ENCODE measurements around the gene TBC1D5. TPM values are rescaled to one million over a fixed set of nuclear protein-coding genes. Genes with fewer than 3 reads are reported as not detected.
A peak's percentile ranks its signal among the peaks of the same experiment; 100 is the strongest.

The TBC1D5 gene
- total and polyA plus RNA-seq, 2 experiments from 2014 or later = 31.0 to 69.9 TPM

DNA sequence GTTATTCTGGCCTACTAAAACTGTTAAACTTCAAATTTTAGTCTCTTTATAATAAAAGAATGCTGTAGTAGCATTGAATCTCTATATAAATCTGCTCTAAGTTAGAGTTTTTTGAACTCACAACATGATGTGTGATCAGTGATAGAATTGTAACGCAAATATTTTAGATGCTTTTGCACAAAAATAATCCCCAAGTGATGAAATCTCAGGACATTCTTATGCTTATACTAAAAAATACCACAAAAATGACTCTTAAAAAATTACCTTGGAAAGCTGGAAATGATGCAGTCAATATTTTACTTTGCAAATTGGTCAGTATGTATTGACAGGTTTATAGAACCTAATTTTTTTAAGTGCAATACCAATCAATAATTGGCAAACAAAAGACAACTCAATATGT, 375.3 kb downstream of the TBC1D5 start:
- DNase-seq = peak; percentile 2
- H3K27ac ChIP-seq = no peak overlapping the region
- H3K4me3 ChIP-seq = no peak overlapping the region
- H3K4me1 ChIP-seq (ENCODE audit: insufficient read depth) = 0 out of 2 replicates have a peak, but pooled peaks cover 7% of the 10 kb centered on the region
- H3K36me3 ChIP-seq (ENCODE audit: low read depth) = no peaks in the 10 kb centered on the region
- no peak overlapping the region for H2AFZ ChIP-seq
- no peak overlapping the region for H3K9ac ChIP-seq
- no peak overlapping the region for H3K4me2 ChIP-seq (ENCODE audit: unreplicated experiment)
- in situ Hi-C loops (cut with MboI) = no loop called here
- no peaks in the 10 kb centered on the region for H3K27me3 ChIP-seq (replicated peaks; ENCODE audit: insufficient read depth)
- WGBS, 2 experiments (ENCODE audit: low coverage in 1 of 2, low lambda C conversion rate in 2 of 2, missing lambda C conversion rate in 2 of 2) = 98 to 100% methylated on average over 1 of the region's 1 CpG
- no peaks in the 10 kb centered on the region for H3K79me2 ChIP-seq (ENCODE audit: insufficient read depth)
- no peaks in the 10 kb centered on the region for H3F3A ChIP-seq (ENCODE audit: insufficient read depth)
- no peaks in the 10 kb centered on the region for H3K9me2 ChIP-seq (ENCODE audit: insufficient read depth)
- TF ChIP-seq EZH2 (IDR thresholded peaks at IDR 0.05; ENCODE audit: insufficient read depth, poor library complexity, severe bottlenecking) = no peak
- no peak for TF ChIP-seq EZH2phosphoT487 (IDR thresholded peaks at IDR 0.05; ENCODE audit: insufficient read depth, low read depth)
- H3K9me3 ChIP-seq (ENCODE audit: low read depth) = no peaks in the 10 kb centered on the region
- no peaks in the 10 kb centered on the region for H4K20me1 ChIP-seq (ENCODE audit: insufficient read depth)

DNA sequence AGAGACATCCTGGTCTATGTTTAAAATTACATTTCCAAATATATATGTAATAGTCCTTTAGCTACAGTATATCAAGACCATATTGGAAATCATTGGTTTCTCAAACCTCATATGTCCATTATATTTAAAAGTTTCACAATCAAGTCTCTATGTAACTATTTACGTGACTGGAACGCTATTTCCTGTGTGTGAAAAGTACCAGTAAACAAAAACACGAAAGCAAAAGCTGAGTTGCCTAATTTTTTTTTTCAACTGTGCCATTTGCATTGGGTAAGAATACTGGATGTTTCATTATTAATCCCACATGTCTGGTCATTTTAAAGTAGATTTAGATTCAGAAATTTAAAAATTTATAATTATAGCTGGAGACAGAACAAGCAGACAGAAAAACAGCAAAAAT, 381.4 kb downstream of the TBC1D5 start:
- no peaks in the 10 kb centered on the region for H3K27me3 ChIP-seq (replicated peaks; ENCODE audit: insufficient read depth)
- no peak overlapping the region for H3K9ac ChIP-seq
- H3K4me2 ChIP-seq (ENCODE audit: unreplicated experiment) = no peak overlapping the region
- H3K9me3 ChIP-seq (ENCODE audit: low read depth) = no peaks in the 10 kb centered on the region
- peak; percentile 30 for DNase-seq
- no peaks in the 10 kb centered on the region for H4K20me1 ChIP-seq (ENCODE audit: insufficient read depth)
- no peak for TF ChIP-seq EZH2phosphoT487 (IDR thresholded peaks at IDR 0.05; ENCODE audit: insufficient read depth, low read depth)
- no peak for TF ChIP-seq EZH2 (IDR thresholded peaks at IDR 0.05; ENCODE audit: insufficient read depth, poor library complexity, severe bottlenecking)
- no peak overlapping the region for H2AFZ ChIP-seq
- no peaks in the 10 kb centered on the region for H3K79me2 ChIP-seq (ENCODE audit: insufficient read depth)
- in situ Hi-C loops (cut with MboI) = no loop called here
- WGBS, 2 experiments (ENCODE audit: low coverage in 1 of 2, low lambda C conversion rate in 2 of 2, missing lambda C conversion rate in 2 of 2) = 47 to 53% methylated on average over 3 of the region's 3 CpGs
- H3K36me3 ChIP-seq (ENCODE audit: low read depth) = no peaks in the 10 kb centered on the region
- no peaks in the 10 kb centered on the region for H3F3A ChIP-seq (ENCODE audit: insufficient read depth)
- H3K4me3 ChIP-seq = no peak overlapping the region
- peaks cover 8% of the 10 kb centered on the region; the same call in 1 of the 2 replicates for H3K4me1 ChIP-seq (ENCODE audit: insufficient read depth)
- no peaks in the 10 kb centered on the region for H3K9me2 ChIP-seq (ENCODE audit: insufficient read depth)
- H3K27ac ChIP-seq = no peak overlapping the region

- no peak overlapping the region for H3K9ac ChIP-seq
- no peak for DNase-seq
- H3K9me2 ChIP-seq (ENCODE audit: insufficient read depth) = no peaks in the 10 kb centered on the region
- no peak overlapping the region for H2AFZ ChIP-seq
- no peaks in the 10 kb centered on the region for H3K36me3 ChIP-seq (ENCODE audit: low read depth)
- peaks cover 6% of the 10 kb centered on the region; the same call in 1 of the 2 replicates for H3F3A ChIP-seq (ENCODE audit: insufficient read depth)
- TF ChIP-seq EZH2 (IDR thresholded peaks at IDR 0.05; ENCODE audit: insufficient read depth, poor library complexity, severe bottlenecking) = no peak
- TF ChIP-seq EZH2phosphoT487 (IDR thresholded peaks at IDR 0.05; ENCODE audit: insufficient read depth, low read depth) = no peak
- H3K4me2 ChIP-seq (ENCODE audit: unreplicated experiment) = no peak overlapping the region
- H3K79me2 ChIP-seq (ENCODE audit: insufficient read depth) = no peaks in the 10 kb centered on the region
- H3K27ac ChIP-seq = no peak overlapping the region
- no peak overlapping the region for H3K4me3 ChIP-seq
- H3K4me1 ChIP-seq (ENCODE audit: insufficient read depth) = peaks cover 19% of the 10 kb centered on the region; the same call in 1 of the 2 replicates
- in situ Hi-C loops (cut with MboI) = no loop called here
- no peaks in the 10 kb centered on the region for H4K20me1 ChIP-seq (ENCODE audit: insufficient read depth)
- 53 to 60% methylated on average over 1 of the region's 1 CpG for WGBS, 2 experiments (ENCODE audit: low coverage in 1 of 2, low lambda C conversion rate in 2 of 2, missing lambda C conversion rate in 2 of 2)
- H3K27me3 ChIP-seq (replicated peaks; ENCODE audit: insufficient read depth) = no peaks in the 10 kb centered on the region
- no peaks in the 10 kb centered on the region for H3K9me3 ChIP-seq (ENCODE audit: low read depth)
These were observed 382.5 kb downstream of the TBC1D5 start for GRCh38 chr3:17359911-17360310.

DNA sequence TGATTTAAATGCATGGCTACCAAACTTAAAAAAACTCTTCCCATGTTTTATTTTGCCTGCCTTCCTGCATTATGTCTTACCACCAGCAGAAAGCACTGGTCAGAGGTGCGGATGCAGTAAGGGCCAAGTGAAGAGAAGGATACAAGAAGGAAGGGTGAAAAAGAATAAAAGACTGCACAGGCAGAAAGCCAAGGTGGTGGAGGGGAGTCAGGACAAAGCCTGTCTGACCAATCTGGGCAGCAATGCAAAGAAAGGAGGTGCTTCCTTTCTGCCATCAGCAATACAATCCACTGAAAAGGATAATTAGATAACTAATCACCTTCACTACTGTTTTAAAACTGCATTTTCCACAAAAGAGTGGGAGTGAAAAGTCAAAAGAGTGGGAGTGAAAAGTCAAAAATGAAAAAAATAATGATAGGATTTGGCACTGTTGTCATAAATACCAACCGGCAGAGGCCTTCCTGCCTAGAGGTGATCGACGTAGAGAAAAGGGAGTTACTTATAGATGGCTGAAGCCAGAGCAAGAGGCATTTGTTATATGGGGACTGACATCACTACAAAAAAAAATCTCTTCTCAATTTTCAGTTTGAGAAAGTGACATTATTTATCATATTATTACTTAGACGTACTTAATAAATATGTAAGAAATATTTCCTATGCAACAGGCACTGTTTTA, 385.3 kb downstream of the TBC1D5 start:
- 92 to 93% methylated on average over 5 of the region's 5 CpGs for WGBS, 2 experiments (ENCODE audit: low coverage in 1 of 2, low lambda C conversion rate in 2 of 2, missing lambda C conversion rate in 2 of 2)
- Histone ChIP-seq H2AFZ (no peak overlapping the region), H3K79me2 (ENCODE audit: insufficient read depth) (no peaks in the 10 kb centered on the region), H3K27ac (no peak overlapping the region), H4K20me1 (ENCODE audit: insufficient read depth) (no peaks in the 10 kb centered on the region), H3K9ac (no peak overlapping the region), H3K9me3 (ENCODE audit: low read depth) (no peaks in the 10 kb centered on the region), H3K4me1 (ENCODE audit: insufficient read depth) (peaks cover 21% of the 10 kb centered on the region; the same call in 1 of the 2 replicates), H3K9me2 (ENCODE audit: insufficient read depth) (no peaks in the 10 kb centered on the region), H3K27me3 (replicated peaks; ENCODE audit: insufficient read depth) (no peaks in the 10 kb centered on the region), H3K4me2 (ENCODE audit: unreplicated experiment) (no peak overlapping the region), H3K4me3 (no peak overlapping the region), H3K36me3 (ENCODE audit: low read depth) (no peaks in the 10 kb centered on the region), H3F3A (ENCODE audit: insufficient read depth) (peaks cover 6% of the 10 kb centered on the region; the same call in 1 of the 2 replicates)
- in situ Hi-C loops (cut with MboI) = no loop called here
- TF ChIP-seq EZH2phosphoT487 (IDR thresholded peaks at IDR 0.05; ENCODE audit: insufficient read depth, low read depth) (no peak), EZH2 (IDR thresholded peaks at IDR 0.05; ENCODE audit: insufficient read depth, poor library complexity, severe bottlenecking) (no peak)
- no peak for DNase-seq

Measured in GM23248 (cell line).